CD14-positive monocyte (primary cell): ENCODE data around the gene HSD3B7. TPM values are rescaled to one million over a fixed set of nuclear protein-coding genes. Genes with fewer than 3 reads are reported as not detected.
"Not testable (repeated sequence)": the region's sequence is repeated elsewhere in the genome, so short reads cannot be mapped to it uniquely, and the experiment has no call there.

Experiments used
- DNase-seq, 3 donors: peaks; one replicate each; pipeline ENCODE4 v3.0.0-alpha.2; 2011 to 2022
- H2AFZ ChIP-seq: 2 replicates; pipeline ENCODE4 v1.6.0; 2012; ENCODE audit warnings: mild to moderate bottlenecking, low read depth, low read length, inconsistent platforms; ENCODE audit not compliant: insufficient read depth, poor library complexity, severe bottlenecking
- H3K27ac ChIP-seq, 2 donors: 1 replicate in 1 of 2; 2 replicates in 1 of 2; pipeline ENCODE4 v1.5.1; 2012 to 2013; ENCODE audit warnings: low read length in 2 of 2, control low read depth in 1 of 2, inconsistent platforms in 1 of 2, low read depth in 1 of 2, mild to moderate bottlenecking in 1 of 2
- H3K27me3 ChIP-seq, 2 donors: one replicate each; pipeline versions ENCODE4 v1.6.0 to v1.6.1; 2011 to 2013; ENCODE audit warnings: low read length in 2 of 2; ENCODE audit not compliant: control insufficient read depth in 2 of 2, insufficient read depth in 2 of 2
- H3K36me3 ChIP-seq, 2 donors: replicated peaks in 1 of 2; 1 replicate in 1 of 2; 2 replicates in 1 of 2; pipeline versions ENCODE4 v1.5.1 to v1.6.1; 2012 to 2013; ENCODE audit warnings: low read length in 2 of 2, control low read depth in 1 of 2, inconsistent platforms in 1 of 2, mild to moderate bottlenecking in 1 of 2; ENCODE audit not compliant: insufficient read depth in 2 of 2, control insufficient read depth in 1 of 2
- H3K4me1 ChIP-seq, 2 donors: 1 replicate in 1 of 2; 2 replicates in 1 of 2; pipeline versions ENCODE4 v1.5.1 to v1.6.1; 2012 to 2013; ENCODE audit warnings: low read length in 2 of 2, control low read depth in 1 of 2, inconsistent platforms in 1 of 2, mild to moderate bottlenecking in 1 of 2, moderate library complexity in 1 of 2; ENCODE audit not compliant: insufficient read depth in 2 of 2, control insufficient read depth in 1 of 2
- H3K4me2 ChIP-seq: replicated peaks from 2 replicates; pipeline ENCODE3; 2012; ENCODE audit warnings: low read length, moderate library complexity, mild to moderate bottlenecking; ENCODE audit not compliant: poor library complexity, severe bottlenecking; ENCODE audit errors: extremely low read depth
- H3K4me3 ChIP-seq, 3 experiments: fragments of 200-600 bp in 1 of 3; sonication (generic) in 1 of 3; replicated peaks in 1 of 3; 1 replicate in 2 of 3; 2 replicates in 1 of 3; pipeline ENCODE4 v1.5.1; 2011 to 2013; ENCODE audit warnings: low read length in 3 of 3, mild to moderate bottlenecking in 3 of 3, control low read depth in 2 of 3, low read depth in 2 of 3, inconsistent platforms in 1 of 3, moderate library complexity in 1 of 3
- H3K79me2 ChIP-seq: 2 replicates; pipeline ENCODE4 v1.6.0; 2012; ENCODE audit warnings: mild to moderate bottlenecking, control low read depth, inconsistent platforms, low read length, moderate library complexity; ENCODE audit not compliant: insufficient read depth
- H3K9ac ChIP-seq: 2 replicates; pipeline ENCODE4 v1.6.0; 2017; ENCODE audit warnings: low read length, mild to moderate bottlenecking; ENCODE audit not compliant: insufficient read depth, poor library complexity, severe bottlenecking
- H3K9me3 ChIP-seq, 2 donors: replicated peaks in 1 of 2; 1 replicate in 1 of 2; 2 replicates in 1 of 2; pipeline versions ENCODE4 v1.5.1 to v1.6.1; 2012 to 2013; ENCODE audit warnings: low read length in 2 of 2, control low read depth in 1 of 2; ENCODE audit not compliant: control insufficient read depth in 1 of 2, insufficient read depth in 1 of 2
- H4K20me1 ChIP-seq: 2 replicates; pipeline ENCODE4 v1.6.0; 2012; ENCODE audit warnings: mild to moderate bottlenecking, low read length, control low read depth, moderate library complexity; ENCODE audit not compliant: insufficient read depth
- H3K27ac Mint-ChIP-seq, 7 donors: one replicate each; pipeline ENCODE4 v1.8.0; 2020; ENCODE audit warnings: mild to moderate bottlenecking in 7 of 7, mixed read lengths in 7 of 7, moderate library complexity in 6 of 7, inconsistent platforms in 2 of 7
- H3K27me3 Mint-ChIP-seq, 3 donors: one replicate each; pipeline ENCODE4 v1.8.0; 2021 to 2022; ENCODE audit warnings: low read depth in 3 of 3, mild to moderate bottlenecking in 3 of 3, mixed read lengths in 3 of 3, moderate library complexity in 3 of 3, inconsistent platforms in 1 of 3
- H3K36me3 Mint-ChIP-seq, 2 donors: one replicate each; pipeline ENCODE4 v1.8.0; 2020; ENCODE audit warnings: mixed read lengths in 2 of 2, inconsistent platforms in 1 of 2, mild to moderate bottlenecking in 1 of 2
- H3K4me1 Mint-ChIP-seq: one replicate; pipeline ENCODE4 v1.8.0; 2020; ENCODE audit warnings: mild to moderate bottlenecking, mixed read lengths
- H3K4me3 Mint-ChIP-seq, 2 donors: one replicate each; pipeline ENCODE4 v1.8.0; 2020; ENCODE audit warnings: mild to moderate bottlenecking in 2 of 2, mixed read lengths in 2 of 2, moderate library complexity in 1 of 2
- H3K9me3 Mint-ChIP-seq, 7 donors: one replicate each; pipeline ENCODE4 v1.8.0; 2020 to 2022; ENCODE audit warnings: mixed read lengths in 7 of 7, mild to moderate bottlenecking in 6 of 7, moderate library complexity in 6 of 7, inconsistent platforms in 2 of 7
- WGBS: methylation state at CpG from one replicate; pipeline ENCODE4 v1.1.5; 2013; ENCODE audit warnings: missing lambda C conversion rate; ENCODE audit not compliant: insufficient coverage; 5-methylcytosine and 5-hydroxymethylcytosine counted together
- intact Hi-C, 2 donors: fragments of 100-400 bp; cut with micrococcal nuclease; formaldehyde crosslinking; loops; one replicate each; pipeline versions ENCODE4 v1.15.0 to v1.15.1; 2023
- polyA minus RNA-seq: library from RNA; depleted of rRNA, polyadenylated mRNA; stranded (reverse); fragments of >200 nt; gene quantifications from 2 replicates; pipeline ENCODE4 v1.2.3, GENCODE V29; 2012
- polyA plus RNA-seq, 3 donors: library from polyadenylated mRNA; depleted of rRNA in 1 of 3; unstranded in 2 of 3; stranded (reverse) in 1 of 3; fragments of 300-500 nt in 2 of 3; fragments of >200 nt in 1 of 3; fragmentation: Illumina TruSeq in 2 of 3; gene quantifications; 1 replicate in 2 of 3; 2 replicates in 1 of 3; pipeline ENCODE4 v1.2.3, GENCODE V29; 2012 to 2021
- total RNA-seq, 12 experiments: library from RNA in 1 of 12; stranded (reverse) in 1 of 12; fragments of 120-200 nt in 1 of 12; gene quantifications; one replicate each; pipeline ENCODE4 v1.2.4 and lab custom pipeline; 2013 to 2026; ENCODE audit warnings: mixed read lengths in 6 of 12, inconsistent platforms in 1 of 12
- TF ChIP-seq, protein P1 (sequence below): fragments of 200-600 bp; IDR thresholded peaks from one replicate; pipeline ENCODE4 v1.8.0; 2022; ENCODE audit warnings: antibody characterized with exemption, mild to moderate bottlenecking

The HSD3B7 gene
- 2.1 TPM for total RNA-seq (2013)
- polyA plus RNA-seq, result 1 to 10 TPM in 2 of 3 donors, under 1 TPM in 1; 0.89 to 4.3 (median 2.7) TPM
- polyA minus RNA-seq, result 1.4 and 2.2 TPM in 2 replicates
- 0.42 to 3.2 (median 1.9) reads per million in 11 experiments for total RNA-seq (lab: John Stamatoyannopoulos, UW)

DNA sequence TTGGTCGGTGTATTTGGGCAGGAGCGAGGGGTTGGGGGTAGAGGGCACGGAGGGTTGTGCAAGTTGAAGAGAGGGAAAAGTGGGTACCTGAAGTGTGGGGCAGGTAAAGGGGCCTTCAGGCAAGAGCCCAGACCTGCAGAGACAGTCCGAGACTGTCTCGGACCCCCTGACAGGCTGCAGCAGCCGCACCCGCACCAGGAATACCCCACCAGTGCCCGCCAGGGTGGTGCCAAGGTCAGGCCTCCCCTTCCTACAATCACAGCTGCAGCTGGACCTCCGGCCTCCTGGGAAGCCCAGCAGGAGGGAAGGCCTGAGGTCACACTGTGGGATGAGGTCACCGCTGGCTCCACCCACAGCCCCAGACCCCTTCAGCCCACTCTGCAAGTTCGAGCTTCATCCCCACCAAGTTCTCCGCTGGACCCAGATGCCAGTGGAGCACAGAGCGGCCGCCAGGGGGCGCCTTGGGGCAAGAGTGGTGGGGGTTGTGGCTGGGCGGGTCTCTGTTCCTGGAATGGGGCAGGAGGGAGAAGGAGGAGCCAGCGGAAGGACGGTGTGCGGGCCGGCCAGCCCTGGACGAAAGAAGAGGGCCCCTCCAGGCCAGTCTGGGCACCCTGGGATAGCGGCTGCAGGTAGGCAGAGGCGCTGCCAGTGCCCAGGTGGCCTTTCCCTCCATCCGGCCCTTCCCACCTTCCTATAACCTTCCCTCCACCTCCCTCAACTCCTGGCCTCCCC is at the start of gene HSD3B7:
TSS of gene HSD3B7 (plus strand) at position 539 of the 732 bp plus-strand sequence. CDS start 452 bp downstream, outside the sequence.
- H3K4me3 ChIP-seq, result peak within 1 kb of the TSS in 1 of 3 experiments; percentile 38
- H4K20me1 ChIP-seq, result no peaks in the 10 kb centered on the region
- H3K4me2 ChIP-seq, result peak within 1 kb of the TSS; percentile 53

DNA sequence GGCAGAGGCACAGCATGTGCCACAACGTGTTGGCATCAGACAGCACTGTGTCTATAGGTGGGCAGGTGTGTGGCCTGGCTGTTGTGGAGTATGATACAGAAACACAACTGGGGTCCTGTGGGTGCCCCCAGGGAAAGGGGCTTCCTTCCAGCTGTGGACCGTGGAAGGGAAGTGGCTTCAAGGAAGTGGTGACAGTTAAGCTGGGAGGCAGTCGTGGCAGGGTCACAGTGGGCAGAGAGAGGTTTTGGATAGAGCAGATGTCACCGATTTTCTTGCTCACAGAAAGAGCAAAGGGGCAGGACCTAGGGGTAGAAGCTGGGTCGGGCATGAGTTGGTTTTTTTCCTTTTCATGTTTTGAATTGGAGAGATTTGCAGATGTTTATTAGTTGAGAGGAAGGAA is 47.3 kb upstream of the HSD3B7 start:
- H3K4me3 Mint-ChIP-seq, result peak overlapping the region in 1 of 2 donors; percentile 17
- H3K36me3 ChIP-seq, result peaks cover 7 to 27% of the 10 kb centered on the region in 2 donors
- H3K4me2 ChIP-seq, result no peak overlapping the region
- peaks cover 5% of the 10 kb centered on the region for H4K20me1 ChIP-seq
- no peak for DNase-seq
- H3K9ac ChIP-seq, result no peak overlapping the region
- H3K9me3 Mint-ChIP-seq, result no peaks in the 10 kb centered on the region
- H3K4me1 ChIP-seq, result peaks cover 22 to 27% of the 10 kb centered on the region in 2 donors
- no peaks in the 10 kb centered on the region for H3K27me3 Mint-ChIP-seq
- WGBS, result 4% methylated on average over 5 of the region's 5 CpGs
- intact Hi-C loops, result loop anchor here in 1 of 2 donors (5.0 kb wide), 1 partner anchor 90 kb away; no protein-coding TSS in a partner anchor
- H3K9me3 ChIP-seq, result no peaks in the 10 kb centered on the region
- TF ChIP-seq, protein P1, sequence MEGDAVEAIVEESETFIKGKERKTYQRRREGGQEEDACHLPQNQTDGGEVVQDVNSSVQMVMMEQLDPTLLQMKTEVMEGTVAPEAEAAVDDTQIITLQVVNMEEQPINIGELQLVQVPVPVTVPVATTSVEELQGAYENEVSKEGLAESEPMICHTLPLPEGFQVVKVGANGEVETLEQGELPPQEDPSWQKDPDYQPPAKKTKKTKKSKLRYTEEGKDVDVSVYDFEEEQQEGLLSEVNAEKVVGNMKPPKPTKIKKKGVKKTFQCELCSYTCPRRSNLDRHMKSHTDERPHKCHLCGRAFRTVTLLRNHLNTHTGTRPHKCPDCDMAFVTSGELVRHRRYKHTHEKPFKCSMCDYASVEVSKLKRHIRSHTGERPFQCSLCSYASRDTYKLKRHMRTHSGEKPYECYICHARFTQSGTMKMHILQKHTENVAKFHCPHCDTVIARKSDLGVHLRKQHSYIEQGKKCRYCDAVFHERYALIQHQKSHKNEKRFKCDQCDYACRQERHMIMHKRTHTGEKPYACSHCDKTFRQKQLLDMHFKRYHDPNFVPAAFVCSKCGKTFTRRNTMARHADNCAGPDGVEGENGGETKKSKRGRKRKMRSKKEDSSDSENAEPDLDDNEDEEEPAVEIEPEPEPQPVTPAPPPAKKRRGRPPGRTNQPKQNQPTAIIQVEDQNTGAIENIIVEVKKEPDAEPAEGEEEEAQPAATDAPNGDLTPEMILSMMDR, result no peak
- no peaks in the 10 kb centered on the region for H3K27me3 ChIP-seq
- no peaks in the 10 kb centered on the region for H3K79me2 ChIP-seq
- peaks cover 35% of the 10 kb centered on the region for H3K4me1 Mint-ChIP-seq
- peaks cover 29 to 51% of the 10 kb centered on the region in 2 donors for H3K36me3 Mint-ChIP-seq
- no peak overlapping the region for H3K27ac ChIP-seq
- H2AFZ ChIP-seq, result no peak overlapping the region
- peak overlapping the region in 4 of 7 donors; percentile 7 to 81 (median 56) for H3K27ac Mint-ChIP-seq
- H3K4me3 ChIP-seq, result no peak overlapping the region

More for the DNA sequence above, at the start of gene HSD3B7:
- peak; percentile 67 to 77 (median 74) for DNase-seq
- Mint-ChIP-seq H3K27me3 (peaks cover 0 to 2% (median 0%) of the 10 kb centered on the region in 3 donors), H3K4me3 (peak within 1 kb of the TSS in 1 of 2 donors; percentile 57), H3K27ac (peak within 1 kb of the TSS in 4 of 7 donors; percentile 3 to 61 (median 32)), H3K36me3 (peaks cover 37 to 54% of the 10 kb centered on the region in 2 donors), H3K4me1 (peaks cover 4% of the 10 kb centered on the region), H3K9me3 (peaks cover 0 to 3% (median 0%) of the 10 kb centered on the region in 7 donors)
- H2AFZ ChIP-seq, result peak within 1 kb of the TSS; percentile 66
- TF ChIP-seq, protein P1, result peak; percentile 96
- no peak within 1 kb of the TSS for H3K27ac ChIP-seq
- H3K36me3 ChIP-seq, result peaks cover 39 to 46% of the 10 kb centered on the region in 2 donors
- H3K27me3 ChIP-seq, result no peaks in the 10 kb centered on the region
- H3K4me1 ChIP-seq, result peaks cover 8 to 19% of the 10 kb centered on the region in 2 donors
- WGBS, result 38% methylated on average over 19 of the region's 24 CpGs
- no peaks in the 10 kb centered on the region for H3K79me2 ChIP-seq
- H3K9me3 ChIP-seq, result no peaks in the 10 kb centered on the region
- no peak within 1 kb of the TSS for H3K9ac ChIP-seq
- intact Hi-C loops, result loop anchor here (1.0 to 10.0 kb wide), 6 partner anchors 110 to 880 kb away; partner anchors contain the start of genes ZNF843 (in 2 of the 2), PRSS36 (in 1 of the 2) and VKORC1 (in 1 of the 2)

DNA sequence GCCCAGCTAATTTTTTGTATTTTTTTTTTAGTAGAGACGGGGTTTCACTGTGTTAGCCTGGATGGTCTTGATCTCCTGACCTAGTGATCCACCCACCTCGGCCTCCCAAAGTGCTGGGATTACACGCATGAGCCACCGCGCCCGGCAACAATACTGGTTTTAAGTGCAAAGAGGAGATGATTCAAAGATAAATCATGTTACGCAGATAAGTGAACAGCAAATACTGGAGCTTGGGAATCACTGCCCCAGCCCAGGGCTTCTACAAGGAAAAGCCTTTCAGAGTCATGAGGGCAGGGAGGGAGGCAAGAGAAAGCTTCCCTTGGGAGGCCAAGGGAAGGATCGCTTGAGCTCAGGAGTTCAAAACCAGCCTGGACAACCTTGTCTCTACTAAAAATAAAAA is 45.4 kb upstream of the HSD3B7 start:
- H3K27me3 ChIP-seq, H3K4me3 ChIP-seq, H4K20me1 ChIP-seq, H3K9me3 Mint-ChIP-seq, H3K4me3 Mint-ChIP-seq, DNase-seq, H3K9ac ChIP-seq, H3K27me3 Mint-ChIP-seq, H3K9me3 ChIP-seq, H3K79me2 ChIP-seq, H2AFZ ChIP-seq, H3K27ac Mint-ChIP-seq, H3K4me2 ChIP-seq, H3K27ac ChIP-seq: not testable (repeated sequence)
- WGBS, result 98% methylated on average over 8 of the region's 8 CpGs
- Mint-ChIP-seq H3K4me1 (peaks cover 34% of the 10 kb centered on the region), H3K36me3 (peaks cover 36 to 49% of the 10 kb centered on the region in 2 donors)
- H3K36me3 ChIP-seq, result peaks cover 15 to 31% of the 10 kb centered on the region in 2 donors
- intact Hi-C loops, result loop anchor here in 1 of 2 donors (5.0 kb wide), 1 partner anchor 92 kb away; no protein-coding TSS in a partner anchor
- H3K4me1 ChIP-seq, result peaks cover 21 to 26% of the 10 kb centered on the region in 2 donors
